ENCODE results near the gene TOM1L2.

DNA sequence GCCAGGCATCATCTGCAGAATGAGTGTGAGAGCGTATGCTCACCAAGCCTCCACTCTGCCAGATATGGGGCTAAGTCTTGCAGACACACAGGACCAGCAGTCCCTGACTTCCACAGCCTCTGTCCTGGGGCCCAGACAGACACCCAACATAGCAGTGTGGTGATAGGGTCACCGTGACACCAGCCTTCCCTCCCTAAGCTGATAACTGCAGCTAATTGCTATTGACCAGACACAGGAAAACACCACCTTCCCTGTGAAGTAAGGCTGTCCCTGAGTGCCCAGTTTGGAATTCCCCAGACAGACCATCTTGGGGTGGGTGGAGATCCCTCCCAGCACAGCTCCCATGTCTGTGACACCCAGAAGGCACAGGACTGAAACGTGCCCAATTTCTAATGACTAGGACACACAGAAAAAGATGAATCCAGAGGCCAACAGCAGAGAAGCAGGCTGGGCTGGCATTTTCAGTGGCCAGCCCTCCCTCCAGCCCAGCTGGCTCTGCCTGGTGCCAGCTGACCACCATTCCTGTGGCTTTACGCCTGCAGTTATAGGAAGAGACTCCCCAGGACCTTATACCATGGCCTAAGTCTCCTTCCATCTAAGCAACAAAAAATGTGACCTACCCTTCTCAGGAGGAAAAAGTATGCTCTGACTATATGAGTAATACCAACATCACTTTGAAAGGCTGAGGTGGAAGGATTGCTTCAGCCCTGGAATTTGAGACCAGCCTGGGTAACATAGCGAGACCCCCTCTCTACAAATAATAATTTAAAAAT, 36.5 kb upstream of the TOM1L2 start:
- TF ChIP-seq SMC3 (IDR thresholded peaks at IDR 0.05; ENCODE audit: low read depth, low read length) (no peak), POLR2A (IDR thresholded peaks at IDR 0.05; ENCODE audit: low read depth, low read length) (no peak), CHD1 (IDR thresholded peaks at IDR 0.05; ENCODE audit: low read depth, low read length) (no peak), MAFK (IDR thresholded peaks at IDR 0.05; ENCODE audit: low read depth, low read length) (no peak), MAZ (IDR thresholded peaks at IDR 0.05; ENCODE audit: borderline replicate concordance, low read depth, low read length) (no peak), RAD21 (IDR thresholded peaks at IDR 0.05; ENCODE audit: low read length) (no peak), CEBPB (IDR thresholded peaks at IDR 0.05; ENCODE audit: low read depth, low read length) (peak; percentile 83)
- TF ChIP-seq, protein P1, sequence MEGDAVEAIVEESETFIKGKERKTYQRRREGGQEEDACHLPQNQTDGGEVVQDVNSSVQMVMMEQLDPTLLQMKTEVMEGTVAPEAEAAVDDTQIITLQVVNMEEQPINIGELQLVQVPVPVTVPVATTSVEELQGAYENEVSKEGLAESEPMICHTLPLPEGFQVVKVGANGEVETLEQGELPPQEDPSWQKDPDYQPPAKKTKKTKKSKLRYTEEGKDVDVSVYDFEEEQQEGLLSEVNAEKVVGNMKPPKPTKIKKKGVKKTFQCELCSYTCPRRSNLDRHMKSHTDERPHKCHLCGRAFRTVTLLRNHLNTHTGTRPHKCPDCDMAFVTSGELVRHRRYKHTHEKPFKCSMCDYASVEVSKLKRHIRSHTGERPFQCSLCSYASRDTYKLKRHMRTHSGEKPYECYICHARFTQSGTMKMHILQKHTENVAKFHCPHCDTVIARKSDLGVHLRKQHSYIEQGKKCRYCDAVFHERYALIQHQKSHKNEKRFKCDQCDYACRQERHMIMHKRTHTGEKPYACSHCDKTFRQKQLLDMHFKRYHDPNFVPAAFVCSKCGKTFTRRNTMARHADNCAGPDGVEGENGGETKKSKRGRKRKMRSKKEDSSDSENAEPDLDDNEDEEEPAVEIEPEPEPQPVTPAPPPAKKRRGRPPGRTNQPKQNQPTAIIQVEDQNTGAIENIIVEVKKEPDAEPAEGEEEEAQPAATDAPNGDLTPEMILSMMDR (conservative IDR thresholded peaks at IDR 0.05; ENCODE audit: low read depth, low read length): no peak

Data from IMR-90 (cell line).